B cell (primary cell): ENCODE measurements around the gene ENG. TPM values are rescaled to one million over a fixed set of nuclear protein-coding genes. Genes with fewer than 3 reads are reported as not detected.

Experiments
- ATAC-seq: fragments of 200-7000 bp; cut with Tn5 transposase; one replicate; pipeline ENCODE4 v1.10.0; 2021; ENCODE audit warnings: low read depth, mild to moderate bottlenecking, moderate number of reproducible peaks, moderate library complexity
- CTCF ChIA-PET: fragments of 350-600 bp; sonication (Branson Sonifier 250); formaldehyde crosslinking; loops from one replicate; lab custom pipeline; 2021; ENCODE audit warnings: antibody characterized with exemption, inconsistent platforms; lab: Charles Lee
- POLR2A ChIA-PET: fragments of 350-600 bp; sonication (Branson Sonifier 250); formaldehyde crosslinking; loops from one replicate; lab custom pipeline; 2021; ENCODE audit warnings: antibody characterized with exemption; lab: Charles Lee
- DNase-seq: peaks from one replicate; pipeline ENCODE4 v3.0.0; 2013
- H2AFZ ChIP-seq: 2 replicates; pipeline ENCODE4 v1.6.1; 2012; ENCODE audit warnings: mild to moderate bottlenecking, low read depth, low read length; ENCODE audit not compliant: insufficient read depth, poor library complexity, severe bottlenecking
- H3K27ac ChIP-seq, 2 donors: 1 replicate in 1 of 2; 2 replicates in 1 of 2; pipeline ENCODE4 v1.5.1; 2012 to 2013; ENCODE audit warnings: low read length in 2 of 2, mild to moderate bottlenecking in 2 of 2, moderate library complexity in 1 of 2
- H3K27me3 ChIP-seq, 4 experiments: fragments of 200-600 bp in 1 of 4; sonication (generic) in 1 of 4; replicated peaks in 1 of 4; 1 replicate in 2 of 4; 2 replicates in 2 of 4; pipeline versions ENCODE4 v1.6.1 to v1.7.0; 2013 to 2016; ENCODE audit warnings: low read length in 3 of 4, mild to moderate bottlenecking in 2 of 4, mixed read lengths in 1 of 4, moderate library complexity in 1 of 4; ENCODE audit not compliant: insufficient read depth in 4 of 4, control insufficient read depth in 3 of 4; ENCODE audit errors: control extremely low read depth in 1 of 4
- H3K36me3 ChIP-seq, 2 experiments: replicated peaks in 1 of 2; 1 replicate in 1 of 2; 2 replicates in 1 of 2; pipeline versions ENCODE4 v1.6.1 to v1.7.1; 2013; ENCODE audit warnings: low read length in 1 of 2; ENCODE audit not compliant: insufficient read depth in 2 of 2, control insufficient read depth in 1 of 2; ENCODE audit errors: control extremely low read depth in 1 of 2, extremely low read depth in 1 of 2
- H3K4me1 ChIP-seq, 2 donors: fragments of 200-600 bp in 1 of 2; sonication (generic) in 1 of 2; 1 replicate in 1 of 2; 2 replicates in 1 of 2; pipeline versions ENCODE4 v1.5.1 to v1.6.1; 2013 to 2017; ENCODE audit warnings: low read length in 2 of 2; ENCODE audit not compliant: control insufficient read depth in 2 of 2, insufficient read depth in 2 of 2
- H3K4me2 ChIP-seq: replicated peaks from 2 replicates; pipeline ENCODE3; 2012; ENCODE audit warnings: mild to moderate bottlenecking, low read depth, low read length; ENCODE audit not compliant: poor library complexity, severe bottlenecking
- H3K4me3 ChIP-seq, 5 experiments: fragments of 200-600 bp in 1 of 5; sonication (generic) in 1 of 5; 1 replicate in 3 of 5; 2 replicates in 2 of 5; pipeline versions ENCODE4 v1.5.1 to v1.7.0; 2011 to 2016; ENCODE audit warnings: low read length in 4 of 5, mild to moderate bottlenecking in 4 of 5, low read depth in 2 of 5, control low read depth in 1 of 5, moderate library complexity in 1 of 5; ENCODE audit not compliant: insufficient read depth in 1 of 5; ENCODE audit errors: control extremely low read depth in 1 of 5, extremely low read depth in 1 of 5
- H3K79me2 ChIP-seq: fragments of 200-600 bp; sonication (generic); one replicate; pipeline ENCODE4 v1.6.0; 2016; ENCODE audit warnings: low read length; ENCODE audit not compliant: control insufficient read depth, insufficient read depth
- H3K9ac ChIP-seq: fragments of 200-600 bp; sonication (generic); 2 replicates; pipeline ENCODE4 v1.6.1; 2017; ENCODE audit warnings: mild to moderate bottlenecking, low read length, moderate library complexity
- H3K9me3 ChIP-seq, 3 donors: one replicate each; pipeline versions ENCODE4 v1.6.1 to v1.7.1; 2013; ENCODE audit warnings: low read length in 2 of 3; ENCODE audit not compliant: control insufficient read depth in 2 of 3, insufficient read depth in 1 of 3; ENCODE audit errors: control extremely low read depth in 1 of 3
- H4K20me1 ChIP-seq: 2 replicates; pipeline ENCODE4 v1.6.0; 2012; ENCODE audit warnings: mild to moderate bottlenecking, low read length; ENCODE audit not compliant: insufficient read depth, control insufficient read depth, poor library complexity, severe bottlenecking
- H3K27ac Mint-ChIP-seq: one replicate; pipeline ENCODE4 v1.8.0; 2021; ENCODE audit warnings: mixed read lengths
- H3K27me3 Mint-ChIP-seq: one replicate; pipeline ENCODE4 v1.8.0; 2021; ENCODE audit warnings: mixed read lengths
- H3K4me1 Mint-ChIP-seq: one replicate; pipeline ENCODE4 v1.8.0; 2021; ENCODE audit warnings: mixed read lengths
- H3K4me3 Mint-ChIP-seq: one replicate; pipeline ENCODE4 v1.8.0; 2021; ENCODE audit warnings: mixed read lengths
- H3K9me3 Mint-ChIP-seq: one replicate; pipeline ENCODE4 v1.8.0; 2022; ENCODE audit warnings: mixed read lengths; ENCODE audit not compliant: insufficient read depth
- EZH2 ChIP-seq: IDR thresholded peaks from 2 replicates; pipeline ENCODE4 v1.6.1; 2012; ENCODE audit warnings: borderline replicate concordance, low read depth, mild to moderate bottlenecking, moderate library complexity, low read length; ENCODE audit not compliant: insufficient read depth, poor library complexity, severe bottlenecking
- WGBS: methylation state at CpG from one replicate; pipeline ENCODE4 v1.1.5; 2013; ENCODE audit warnings: missing lambda C conversion rate; ENCODE audit not compliant: insufficient coverage; 5-methylcytosine and 5-hydroxymethylcytosine counted together
- intact Hi-C: fragments of 100-400 bp; cut with micrococcal nuclease; formaldehyde crosslinking; loops from one replicate; pipeline ENCODE4 v1.10.0; 2022
- polyA plus RNA-seq: library from polyadenylated mRNA; depleted of rRNA; stranded (reverse); fragments of >200 nt; gene quantifications from 2 replicates; pipeline ENCODE4 v1.2.3, GENCODE V29; 2012
- total RNA-seq, 2 donors: library from RNA; stranded (reverse); fragments of 120-200 nt in 1 of 2; gene quantifications; 1 replicate in 1 of 2; 2 replicates in 1 of 2; pipeline versions ENCODE4 v1.2.3 to v1.2.4, GENCODE V29; 2013 to 2022
- TF ChIP-seq, protein P1 (sequence below): fragments of 200-600 bp; IDR thresholded peaks from one replicate; pipeline ENCODE4 v1.8.0; 2022; ENCODE audit warnings: antibody characterized with exemption, mild to moderate bottlenecking

Gene ENG
- total and polyA plus RNA-seq, 2 donors (not counting 1 experiment from before 2014, with no cell fraction given) = 5.4 to 12.6 TPM

- H3K9me3 Mint-ChIP-seq = no peaks in the 10 kb centered on the region
- intact Hi-C loops = loop anchor here (1.0 to 2.0 kb wide), 7 partner anchors 16 to 405 kb away; partner anchors contain the start of genes CDK9, PTRH1, SLC2A8 and ST6GALNAC4
- Histone ChIP-seq H4K20me1 (peaks cover 8% of the 10 kb centered on the region), H3K9me3 (no peaks in the 10 kb centered on the region), H3K9ac (peak overlapping the region; percentile 98), H3K27me3 (no peaks in the 10 kb centered on the region), H2AFZ (peak overlapping the region; percentile 89), H3K4me3 (peak overlapping the region; percentile 14 to 92 (median 57)), H3K4me1 (peaks cover 27 to 38% of the 10 kb centered on the region in 2 donors), H3K27ac (peak overlapping the region; percentile 68 to 88), H3K4me2 (peak overlapping the region; percentile 98), H3K79me2 (peaks cover 47% of the 10 kb centered on the region), H3K36me3 (peaks cover 0 to 13% of the 10 kb centered on the region in 2 experiments)
- DNase-seq (no peak), ATAC-seq (no peak)
- CTCF ChIA-PET = interaction anchor here (0.6 to 2.5 kb wide), 11 partner anchors 13 to 140 kb away, joined by 3 to 16 read pairs (median 4); partner anchors contain the start of genes PTRH1, TOR2A and TTC16
- POLR2A ChIA-PET = interaction anchor here (0.7 to 2.5 kb wide), 6 partner anchors 9 to 112 kb away, joined by 3 to 11 read pairs (median 4); partner anchors contain the start of gene CDK9
- peak overlapping the region; percentile 91 for H3K4me3 Mint-ChIP-seq
- peaks cover 39% of the 10 kb centered on the region for H3K4me1 Mint-ChIP-seq
- 3% methylated on average over 4 of the region's 10 CpGs for WGBS
- no peaks in the 10 kb centered on the region for H3K27me3 Mint-ChIP-seq
- TF ChIP-seq EZH2 = no peak
- TF ChIP-seq, protein P1, sequence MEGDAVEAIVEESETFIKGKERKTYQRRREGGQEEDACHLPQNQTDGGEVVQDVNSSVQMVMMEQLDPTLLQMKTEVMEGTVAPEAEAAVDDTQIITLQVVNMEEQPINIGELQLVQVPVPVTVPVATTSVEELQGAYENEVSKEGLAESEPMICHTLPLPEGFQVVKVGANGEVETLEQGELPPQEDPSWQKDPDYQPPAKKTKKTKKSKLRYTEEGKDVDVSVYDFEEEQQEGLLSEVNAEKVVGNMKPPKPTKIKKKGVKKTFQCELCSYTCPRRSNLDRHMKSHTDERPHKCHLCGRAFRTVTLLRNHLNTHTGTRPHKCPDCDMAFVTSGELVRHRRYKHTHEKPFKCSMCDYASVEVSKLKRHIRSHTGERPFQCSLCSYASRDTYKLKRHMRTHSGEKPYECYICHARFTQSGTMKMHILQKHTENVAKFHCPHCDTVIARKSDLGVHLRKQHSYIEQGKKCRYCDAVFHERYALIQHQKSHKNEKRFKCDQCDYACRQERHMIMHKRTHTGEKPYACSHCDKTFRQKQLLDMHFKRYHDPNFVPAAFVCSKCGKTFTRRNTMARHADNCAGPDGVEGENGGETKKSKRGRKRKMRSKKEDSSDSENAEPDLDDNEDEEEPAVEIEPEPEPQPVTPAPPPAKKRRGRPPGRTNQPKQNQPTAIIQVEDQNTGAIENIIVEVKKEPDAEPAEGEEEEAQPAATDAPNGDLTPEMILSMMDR = no peak
- peak overlapping the region; percentile 92 for H3K27ac Mint-ChIP-seq
These were observed 52.4 kb downstream of the ENG start for GRCh38 chr9:127801955-127802575.

DNA sequence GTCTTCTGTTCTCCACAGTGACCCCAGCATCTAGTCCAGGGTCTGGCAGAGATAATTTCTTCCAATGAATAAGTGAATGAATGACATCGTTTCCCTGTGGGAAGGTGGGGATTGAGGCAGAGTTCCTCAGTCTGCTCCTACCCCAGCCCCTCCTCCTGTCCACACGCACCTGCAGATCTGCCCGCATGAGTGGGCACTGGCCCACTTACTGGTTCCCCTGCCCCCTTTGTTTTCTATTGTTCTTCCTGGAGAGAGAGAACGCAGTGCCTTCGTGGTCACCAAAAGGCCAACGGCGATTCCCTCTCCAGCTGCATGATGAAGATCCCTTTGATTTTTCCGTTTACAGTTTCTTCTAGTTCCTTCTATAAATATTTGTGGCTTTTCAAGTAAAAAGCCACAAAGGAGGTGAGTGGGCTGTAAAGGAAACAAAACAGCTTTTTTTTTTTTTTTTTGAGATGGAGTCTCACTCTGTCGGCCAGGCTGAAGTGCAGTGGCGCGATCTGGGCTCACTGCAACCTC is 57.5 kb downstream of the ENG start:
- no CpG with 5 or more reads among the region's 11 CpGs for WGBS
- intact Hi-C loops = no loop called here
- Mint-ChIP-seq H3K4me1 (peaks cover 32% of the 10 kb centered on the region), H3K4me3 (peak overlapping the region; percentile 67), H3K27me3 (no peaks in the 10 kb centered on the region), H3K27ac (peak overlapping the region; percentile 89), H3K9me3 (no peaks in the 10 kb centered on the region)
- peak overlapping the region; percentile 32 to 33 for H3K27ac ChIP-seq
- H3K9ac ChIP-seq = peak overlapping the region; percentile 41
- peak overlapping the region in 4 of 5 experiments; percentile 11 to 42 (median 32) for H3K4me3 ChIP-seq
- peaks cover 23 to 32% of the 10 kb centered on the region in 2 donors for H3K4me1 ChIP-seq
- TF ChIP-seq EZH2 = no peak
- TF ChIP-seq, protein P1 = no peak
- DNase-seq = no peak
- peaks cover 0 to 2% of the 10 kb centered on the region in 2 experiments for H3K36me3 ChIP-seq
- peak overlapping the region; percentile 39 for H2AFZ ChIP-seq
- ChIA-PET CTCF (interaction anchor here (0.5 to 2.9 kb wide), 7 partner anchors 9 to 300 kb away, joined by 3 to 12 read pairs (median 5); partner anchors contain the start of genes CDK9 and TOR2A), POLR2A (interaction anchor here (0.6 to 1.3 kb wide), 6 partner anchors 8 to 167 kb away, joined by 3 to 5 read pairs (median 4); partner anchors contain the start of gene CDK9)
- H4K20me1 ChIP-seq = peaks cover 6% of the 10 kb centered on the region
- ATAC-seq = peak; percentile 70
- no peaks in the 10 kb centered on the region for H3K27me3 ChIP-seq
- H3K9me3 ChIP-seq = no peaks in the 10 kb centered on the region
- H3K4me2 ChIP-seq = peak overlapping the region; percentile 57
- H3K79me2 ChIP-seq = peaks cover 9% of the 10 kb centered on the region
